HG02973 (cell line): ENCODE results near the gene ST3GAL4.

Experiments used
- ATAC-seq: cut with Tn5 transposase; IDR thresholded peaks from one replicate; pipeline ENCODE4 v1.9.1; 2021; ENCODE audit warnings: moderate library complexity; ENCODE audit not compliant: unreplicated experiment

The ST3GAL4 gene

DNA sequence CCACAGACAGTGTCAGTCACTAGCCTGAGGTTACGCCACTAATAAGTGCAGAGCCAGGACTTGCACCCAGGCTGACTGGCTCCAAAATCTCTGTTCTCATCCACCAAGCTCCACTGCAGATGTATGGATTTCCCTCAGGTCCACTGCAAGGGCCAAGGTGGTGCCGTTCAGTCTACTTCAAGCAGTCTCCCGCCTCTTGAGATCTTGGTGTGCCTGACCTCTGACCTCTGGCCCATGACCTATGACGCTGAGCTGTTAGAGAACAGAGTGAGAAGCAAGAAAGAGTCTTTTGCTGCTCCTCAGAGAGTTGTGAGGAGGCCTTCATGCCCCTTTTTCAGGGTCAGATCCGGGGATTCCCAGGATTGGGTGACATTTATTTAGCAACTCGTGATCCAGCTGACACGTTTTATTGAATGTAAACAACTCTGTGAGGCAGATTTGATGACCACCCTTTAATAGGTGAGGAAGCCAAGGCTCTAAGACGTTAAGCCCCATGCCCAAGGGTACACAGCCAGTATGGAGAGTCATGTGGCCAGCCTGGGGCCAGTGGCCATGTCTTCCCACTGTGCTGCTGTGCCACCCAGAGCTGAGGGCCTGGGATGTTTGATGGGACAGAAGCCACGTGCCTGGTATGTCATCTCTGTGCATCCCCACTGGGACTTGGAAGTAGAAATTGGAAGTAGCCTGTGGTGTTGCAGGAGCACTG, 26.4 kb upstream of the ST3GAL4 start:
- ATAC-seq: no peak

DNA sequence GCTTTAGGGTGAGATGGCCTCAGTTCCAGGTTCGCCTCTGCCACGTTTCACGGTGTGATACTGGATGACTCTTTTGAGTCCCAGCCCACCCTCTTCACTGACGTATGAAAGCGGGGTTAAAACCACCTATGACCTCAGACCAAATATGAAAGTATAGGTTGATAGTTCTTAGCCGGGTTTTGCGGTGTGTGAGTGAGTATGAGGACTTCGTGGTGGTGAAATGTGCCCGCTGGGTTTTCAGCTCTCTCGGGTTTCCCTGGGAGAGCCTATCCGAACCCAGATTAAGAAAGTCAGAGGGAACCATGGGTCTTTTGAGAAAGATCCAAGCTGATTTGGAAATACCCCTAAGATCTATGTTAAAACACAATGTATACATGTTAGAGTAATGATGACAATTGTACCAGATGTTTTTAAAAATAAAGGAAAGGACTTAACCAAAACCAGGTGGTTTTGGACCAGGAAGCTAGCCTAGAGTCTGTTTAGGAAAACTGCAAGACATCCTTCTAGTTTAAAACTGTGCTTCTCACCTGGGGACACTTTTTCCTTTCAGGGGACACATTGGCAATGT, 25.8 kb upstream of the ST3GAL4 start:
- ATAC-seq: no peak

DNA sequence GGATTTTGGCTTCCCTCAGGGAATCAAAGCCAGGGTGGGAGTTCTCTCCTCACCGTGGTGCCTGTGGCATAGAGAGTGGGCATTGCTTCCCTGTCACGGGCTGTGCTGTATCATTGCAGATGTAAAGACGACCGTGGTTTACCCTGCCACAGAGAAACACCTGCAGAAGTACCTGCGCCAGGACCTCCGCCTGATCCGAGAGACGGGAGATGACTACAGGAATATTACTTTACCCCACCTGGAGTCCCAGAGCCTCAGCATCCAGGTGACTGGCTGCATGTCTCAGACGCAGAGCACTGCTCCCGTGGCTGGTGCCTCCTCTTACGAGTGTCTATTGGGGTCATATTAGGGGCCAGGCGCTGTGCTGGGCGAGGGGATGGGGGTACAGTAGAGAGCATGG, 24.2 kb upstream of the ST3GAL4 start:
- no peak for ATAC-seq

DNA sequence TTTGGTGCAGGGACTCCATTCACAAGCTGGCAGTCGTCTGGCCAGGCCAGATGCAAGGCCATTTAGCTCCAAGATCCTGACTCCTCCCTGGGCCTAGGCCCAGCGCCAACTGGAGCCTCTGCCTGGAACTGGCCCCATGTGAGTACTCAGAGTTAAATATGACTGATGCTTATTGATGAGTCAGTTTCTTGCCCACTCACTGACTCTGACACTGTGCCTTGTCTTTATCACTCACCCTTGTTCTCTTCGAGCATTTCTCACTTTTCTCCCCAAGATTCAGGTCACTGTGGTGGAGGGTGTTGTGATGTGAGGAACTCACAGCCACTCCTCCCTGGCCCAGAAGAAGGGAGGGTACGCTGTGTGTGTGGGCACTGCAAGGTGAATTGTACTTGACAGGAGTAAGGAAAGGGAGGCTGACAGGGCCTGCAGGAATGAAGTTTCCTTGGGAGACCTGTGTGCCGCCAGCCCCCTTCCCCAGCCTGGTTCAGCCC, 23.2 kb upstream of the ST3GAL4 start:
- no peak for ATAC-seq

DNA sequence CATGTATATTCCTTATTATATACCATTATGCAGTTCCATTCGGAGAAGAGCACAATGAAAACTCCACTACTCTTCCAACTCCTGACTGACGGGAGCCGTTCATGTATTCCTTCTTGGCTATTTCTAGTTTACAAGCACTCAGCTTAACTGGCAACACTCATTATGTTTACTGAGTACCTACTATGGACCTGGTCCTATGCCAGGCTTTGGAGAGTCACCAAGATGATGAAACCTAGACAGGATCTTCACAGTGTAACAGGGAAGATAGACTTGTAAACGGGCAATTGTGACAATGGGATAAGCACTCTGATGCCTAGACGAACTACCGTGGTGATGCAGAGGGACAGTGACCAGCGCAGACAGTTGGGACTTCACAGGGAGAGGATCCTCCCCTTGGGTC, 22.3 kb upstream of the ST3GAL4 start:
- no peak for ATAC-seq

DNA sequence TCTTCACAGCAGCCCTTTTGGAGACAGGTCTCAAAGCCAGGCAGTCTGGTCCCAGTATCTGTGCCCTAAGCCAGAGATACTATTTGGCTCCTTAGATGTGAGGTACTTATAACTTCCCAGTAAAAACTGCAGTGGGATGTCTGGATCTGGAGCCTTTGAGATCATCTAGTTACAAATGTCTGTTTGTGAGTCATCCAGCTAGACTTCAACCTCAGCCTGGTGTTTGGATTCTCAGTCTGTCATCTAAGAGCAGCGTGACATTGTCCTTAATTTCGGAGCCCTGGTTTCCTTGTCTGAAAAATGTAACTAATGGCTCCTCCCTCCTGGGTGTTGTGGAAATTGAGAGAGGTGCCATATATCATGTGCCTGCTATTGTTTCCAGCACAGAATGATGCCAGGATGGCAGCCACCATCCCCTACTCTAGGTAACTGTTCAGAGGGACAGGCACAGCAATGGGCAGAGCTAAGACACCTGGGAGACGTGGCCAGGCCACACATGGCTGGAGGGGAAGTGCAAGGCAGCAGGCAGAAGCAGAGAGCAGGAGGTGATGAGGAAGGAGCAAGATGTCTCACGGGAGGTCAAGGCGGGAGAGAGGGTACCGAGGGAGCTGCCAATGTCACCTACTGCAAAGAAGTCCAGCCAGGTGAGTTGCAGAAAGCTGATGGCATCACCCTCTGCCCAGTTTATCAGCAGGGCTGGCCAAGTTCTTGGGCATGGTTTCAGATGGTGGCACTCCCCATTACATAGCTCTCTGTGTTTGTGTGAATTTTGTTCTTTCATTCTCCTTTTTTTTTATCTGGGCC, 20.6 kb upstream of the ST3GAL4 start:
- no peak for ATAC-seq

DNA sequence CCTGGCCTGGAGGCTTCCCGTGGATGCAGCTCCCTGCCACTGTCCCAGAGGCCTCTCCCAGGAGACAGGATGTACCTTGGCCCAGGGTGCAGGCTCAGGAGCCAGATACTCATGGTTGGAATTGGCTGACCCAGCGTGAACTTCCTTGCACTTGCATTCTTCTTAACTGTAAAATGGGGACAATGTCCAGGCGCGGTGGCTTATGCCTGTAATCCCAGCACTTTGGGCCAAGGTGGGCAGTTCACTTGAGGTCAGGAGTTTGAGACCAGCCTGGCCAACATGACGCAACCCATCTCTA, 20.1 kb upstream of the ST3GAL4 start:
- ATAC-seq: no peak

DNA sequence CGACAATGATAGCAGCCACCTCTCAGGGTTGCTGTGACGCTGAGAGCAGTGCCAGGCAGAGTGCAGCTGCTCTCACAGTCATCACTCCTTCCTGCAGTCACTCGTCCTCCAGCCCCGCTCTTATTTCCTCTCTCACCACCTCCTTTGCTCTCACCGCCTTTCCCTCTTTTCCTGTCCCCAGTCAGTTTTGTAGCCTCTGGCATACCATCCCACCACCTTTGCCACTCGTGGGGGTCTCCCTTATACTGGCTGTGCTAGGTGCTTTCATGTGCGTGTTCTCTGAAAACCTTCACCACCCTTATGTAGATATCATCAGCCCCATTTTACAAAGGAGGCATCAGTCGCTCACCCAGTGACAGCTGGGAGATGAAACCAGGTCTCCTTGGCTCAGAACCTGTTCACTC, 19.3 kb upstream of the ST3GAL4 start:
- ATAC-seq: no peak

DNA sequence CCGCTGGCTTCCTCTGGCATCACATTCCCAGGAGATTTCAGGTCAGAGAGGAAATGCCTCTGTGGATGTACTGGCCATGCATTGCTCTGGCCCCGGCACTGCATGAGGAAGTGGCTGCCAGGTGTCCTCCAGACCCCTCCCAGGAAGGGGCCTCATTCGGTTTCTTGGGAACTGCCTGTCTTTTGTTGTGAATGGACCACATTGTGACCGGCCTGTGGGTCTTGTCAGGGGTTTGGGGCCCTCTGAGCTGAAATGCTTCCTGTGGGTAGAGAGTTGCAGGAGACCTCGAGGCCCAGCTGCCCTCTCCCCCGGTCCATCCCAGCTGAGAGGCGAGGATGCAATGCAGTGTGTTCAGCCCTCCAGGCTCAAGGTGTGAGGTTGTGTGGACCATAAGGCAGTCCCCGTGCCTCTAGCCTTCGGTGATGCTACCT, 18.8 kb upstream of the ST3GAL4 start:
- ATAC-seq: no peak

DNA sequence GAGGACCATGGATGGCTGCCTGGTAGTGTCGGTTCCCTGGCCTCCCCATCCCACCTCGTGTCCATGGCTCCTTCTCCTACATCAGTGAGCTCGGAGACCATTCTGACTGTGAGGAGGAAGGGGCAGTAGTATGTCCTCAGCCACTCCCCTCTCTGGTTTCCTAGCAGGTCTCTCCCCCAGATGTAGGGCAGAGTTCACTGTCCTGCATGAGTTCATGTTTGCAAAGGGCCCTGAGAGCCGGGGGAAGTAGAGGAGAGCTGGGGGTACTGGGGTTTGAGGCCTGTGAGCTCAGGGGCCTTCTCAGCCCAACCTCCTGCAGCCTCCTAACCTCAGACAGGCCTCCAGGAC, 18.4 kb upstream of the ST3GAL4 start:
- no peak for ATAC-seq

DNA sequence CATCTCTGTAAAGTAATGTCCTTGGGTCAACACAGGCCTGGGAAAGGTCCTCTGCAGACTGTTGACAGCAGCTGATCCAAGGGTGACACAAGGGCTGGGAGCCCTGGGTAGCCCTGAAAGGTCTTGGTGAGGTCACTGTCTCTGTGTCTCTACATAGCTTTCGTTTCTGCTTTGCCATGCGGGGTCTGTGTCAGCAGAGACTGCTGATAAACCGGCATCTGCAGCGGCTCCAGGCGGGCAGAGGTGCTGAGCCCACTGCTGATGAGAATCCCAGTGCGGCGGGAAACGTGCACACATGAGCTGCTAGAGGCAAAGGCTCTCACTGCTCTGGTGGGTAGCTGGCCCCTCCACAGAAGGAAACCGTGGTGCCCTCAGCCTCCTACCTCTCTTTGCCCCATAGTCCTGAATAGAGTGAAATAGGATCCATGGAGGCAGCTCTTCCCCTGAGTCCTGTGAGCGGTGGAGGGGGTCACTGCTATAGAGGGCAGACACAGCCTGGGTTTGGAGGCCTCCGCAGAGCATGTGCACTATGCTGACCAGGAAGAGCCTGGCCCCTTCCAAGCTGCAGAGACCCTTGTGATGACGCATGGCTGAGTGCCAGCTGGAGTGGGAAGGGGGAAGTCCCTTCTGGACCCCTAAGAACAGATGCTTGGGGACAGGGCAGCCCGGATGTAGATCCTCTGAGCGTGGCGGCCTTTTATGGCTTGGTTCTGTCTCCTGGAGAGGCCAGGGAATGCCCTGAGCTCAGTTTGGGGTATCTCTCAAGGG, 17.8 kb upstream of the ST3GAL4 start:
- ATAC-seq: no peak

DNA sequence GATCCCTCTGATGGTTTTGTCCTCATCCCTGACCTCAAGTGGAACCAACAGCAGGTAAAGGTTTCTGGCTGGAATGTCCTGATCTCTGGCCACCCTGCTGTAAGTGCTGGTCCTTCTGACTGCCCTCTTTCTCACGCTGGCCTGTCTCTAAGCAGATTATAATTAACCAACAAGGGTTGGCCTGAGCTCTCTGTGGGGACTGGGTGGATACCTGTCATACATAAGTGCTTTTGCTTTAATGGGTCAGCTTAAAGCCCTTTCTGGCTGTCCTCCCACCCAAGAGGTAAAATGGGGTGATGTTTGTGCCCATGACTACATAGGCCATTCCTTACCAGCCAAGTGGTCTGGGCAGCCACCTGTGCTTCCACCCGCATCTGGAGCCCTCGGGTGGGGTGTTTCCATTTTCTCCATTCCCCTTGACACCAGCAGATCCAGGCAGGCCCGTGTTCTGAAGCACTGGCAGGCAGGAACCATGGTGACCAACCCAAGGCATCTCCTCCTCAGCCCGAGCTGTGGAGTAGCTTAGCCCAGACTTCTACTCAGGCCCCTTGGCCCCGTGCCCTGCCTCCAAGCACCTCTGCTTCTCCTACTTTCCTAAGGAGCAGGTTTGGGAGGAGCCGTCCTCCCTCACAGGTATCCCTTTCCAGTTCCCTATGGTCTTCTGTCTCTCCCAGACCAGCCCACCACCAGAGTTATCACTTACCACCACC, 17.0 kb upstream of the ST3GAL4 start:
- no peak for ATAC-seq

DNA sequence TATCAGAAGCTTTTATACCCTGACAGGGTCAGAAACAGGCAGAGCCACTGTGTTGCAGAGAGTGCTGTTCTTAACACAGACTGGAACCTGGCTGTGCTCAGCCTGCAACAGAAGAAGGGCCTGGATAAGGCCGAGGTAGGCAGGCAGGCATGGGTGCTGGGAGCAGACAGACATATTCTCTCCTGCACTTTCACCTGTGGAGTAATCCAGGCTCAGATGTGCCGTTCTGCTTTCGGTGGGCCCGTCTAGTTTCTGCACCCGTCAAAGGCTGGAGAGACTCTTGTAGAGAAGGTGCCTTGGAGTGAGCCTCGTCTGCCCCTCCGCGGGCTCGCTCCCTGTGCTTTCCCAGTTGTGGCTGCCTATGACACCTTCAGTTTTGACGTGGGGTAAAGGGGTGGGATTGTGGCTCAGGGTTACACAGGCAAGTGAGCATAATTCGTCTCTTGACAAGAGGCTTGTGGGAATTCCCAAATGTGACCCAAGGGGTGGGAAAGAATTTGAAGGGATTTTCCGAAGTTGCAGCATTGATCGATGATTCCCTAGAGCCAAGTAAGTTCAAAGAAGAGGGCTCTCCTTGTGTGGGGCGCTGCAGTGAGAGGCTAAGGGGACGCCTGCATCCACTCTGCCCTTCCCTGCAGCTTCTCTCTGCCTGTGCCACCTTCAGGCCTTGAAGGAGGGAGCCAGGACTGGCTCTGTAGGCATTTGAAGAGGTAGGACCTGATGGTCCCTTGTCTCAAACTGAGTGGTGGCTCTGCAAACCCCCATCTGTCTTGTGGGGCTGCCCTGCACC, 16.2 kb upstream of the ST3GAL4 start:
- ATAC-seq: no peak

DNA sequence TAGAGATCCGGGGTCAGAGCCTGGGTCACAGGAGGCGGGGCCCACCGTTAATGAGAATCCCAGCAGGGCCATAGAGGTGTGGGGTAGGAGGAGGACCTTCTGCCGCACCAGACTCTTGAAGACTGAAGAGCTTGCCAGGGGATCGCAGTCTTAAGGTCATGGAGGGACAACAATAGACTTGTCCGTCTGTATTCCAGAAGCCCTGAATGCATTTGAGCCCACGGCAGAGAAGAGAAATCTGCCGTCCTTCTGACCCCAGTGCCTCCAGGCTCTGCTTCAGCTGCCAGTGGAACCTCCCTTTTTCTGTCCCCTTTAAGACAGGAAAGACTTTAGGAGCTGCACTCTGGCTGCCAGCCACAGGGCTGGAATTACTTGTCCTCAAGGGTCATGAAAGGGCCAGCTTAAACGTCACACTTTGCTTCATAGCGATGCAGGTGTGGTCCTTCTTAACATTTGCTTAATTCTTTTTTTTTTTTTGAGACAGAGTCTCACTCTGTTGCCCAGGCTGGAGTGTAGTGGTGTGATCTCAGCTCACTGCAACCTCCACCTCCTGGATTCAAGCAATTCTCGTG, 15.5 kb upstream of the ST3GAL4 start:
- ATAC-seq: no peak

DNA sequence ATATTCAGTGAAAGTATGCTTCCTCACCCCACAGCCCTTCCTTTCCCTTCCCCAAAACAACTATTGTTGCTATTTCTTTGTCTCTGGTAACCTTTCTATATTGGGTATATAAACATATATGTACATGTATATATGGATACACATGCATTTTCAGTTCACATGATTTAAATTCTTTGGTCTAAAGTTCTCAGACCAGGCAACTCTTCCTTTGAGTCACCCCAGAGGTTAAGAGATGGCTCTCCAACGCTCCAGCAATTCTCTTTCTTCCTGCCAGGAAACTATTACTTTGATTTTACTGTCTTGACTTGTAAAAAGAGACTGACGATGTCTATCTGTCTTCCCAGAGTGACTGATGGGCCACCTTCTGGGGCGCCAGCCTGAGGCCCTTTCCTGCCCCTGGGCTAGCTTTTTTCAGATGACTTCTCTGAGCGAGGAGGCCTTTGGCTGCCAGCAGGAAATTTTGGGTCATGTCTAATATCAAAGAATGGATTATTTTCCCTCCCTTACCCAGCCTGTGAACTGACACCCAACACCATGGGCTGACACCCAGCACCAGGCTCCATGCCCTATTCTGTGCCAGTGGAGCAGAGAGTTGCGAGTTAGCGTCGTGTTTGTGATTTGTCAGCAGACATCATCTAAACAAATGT, 14.4 kb upstream of the ST3GAL4 start:
- no peak for ATAC-seq

DNA sequence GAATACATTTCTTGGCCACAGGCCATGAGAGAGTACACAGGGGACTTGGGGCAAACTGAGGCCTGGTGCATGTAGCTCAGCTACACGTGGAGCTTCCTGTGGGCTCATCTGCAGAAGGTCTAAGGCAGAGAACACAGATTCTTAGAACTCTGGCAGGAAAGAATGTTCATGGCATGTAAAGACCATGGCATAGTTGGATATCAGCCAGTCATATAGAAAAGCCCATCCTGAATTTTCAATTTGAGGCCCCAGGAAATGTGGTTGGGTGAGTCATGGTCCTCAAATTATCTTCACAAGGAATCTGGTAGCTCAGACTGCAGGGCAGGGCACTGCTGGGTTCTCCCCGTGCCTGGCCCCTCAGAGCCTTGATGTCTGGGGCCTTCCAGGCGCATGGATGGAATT, 13.7 kb upstream of the ST3GAL4 start:
- no peak for ATAC-seq

DNA sequence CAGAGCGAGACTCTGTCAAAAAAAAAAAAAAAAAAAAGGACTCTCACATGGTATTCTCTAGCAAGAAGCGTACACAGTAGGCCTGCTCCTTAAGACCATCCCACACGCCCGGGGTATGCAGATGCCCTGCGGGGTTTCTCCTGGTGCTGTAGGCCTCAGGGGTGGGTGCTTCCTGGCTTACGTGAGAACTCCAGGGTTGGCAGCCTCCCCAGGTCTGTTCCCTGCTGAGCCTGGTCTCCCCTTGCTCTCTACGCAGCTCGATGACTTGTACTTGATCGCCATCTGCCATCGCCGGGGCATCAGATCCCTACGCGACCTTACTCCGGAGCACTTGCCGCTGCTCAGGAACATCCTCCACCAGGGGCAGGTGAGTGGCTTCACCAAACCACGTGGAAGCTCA, 12.4 kb upstream of the ST3GAL4 start:
- ATAC-seq: no peak

DNA sequence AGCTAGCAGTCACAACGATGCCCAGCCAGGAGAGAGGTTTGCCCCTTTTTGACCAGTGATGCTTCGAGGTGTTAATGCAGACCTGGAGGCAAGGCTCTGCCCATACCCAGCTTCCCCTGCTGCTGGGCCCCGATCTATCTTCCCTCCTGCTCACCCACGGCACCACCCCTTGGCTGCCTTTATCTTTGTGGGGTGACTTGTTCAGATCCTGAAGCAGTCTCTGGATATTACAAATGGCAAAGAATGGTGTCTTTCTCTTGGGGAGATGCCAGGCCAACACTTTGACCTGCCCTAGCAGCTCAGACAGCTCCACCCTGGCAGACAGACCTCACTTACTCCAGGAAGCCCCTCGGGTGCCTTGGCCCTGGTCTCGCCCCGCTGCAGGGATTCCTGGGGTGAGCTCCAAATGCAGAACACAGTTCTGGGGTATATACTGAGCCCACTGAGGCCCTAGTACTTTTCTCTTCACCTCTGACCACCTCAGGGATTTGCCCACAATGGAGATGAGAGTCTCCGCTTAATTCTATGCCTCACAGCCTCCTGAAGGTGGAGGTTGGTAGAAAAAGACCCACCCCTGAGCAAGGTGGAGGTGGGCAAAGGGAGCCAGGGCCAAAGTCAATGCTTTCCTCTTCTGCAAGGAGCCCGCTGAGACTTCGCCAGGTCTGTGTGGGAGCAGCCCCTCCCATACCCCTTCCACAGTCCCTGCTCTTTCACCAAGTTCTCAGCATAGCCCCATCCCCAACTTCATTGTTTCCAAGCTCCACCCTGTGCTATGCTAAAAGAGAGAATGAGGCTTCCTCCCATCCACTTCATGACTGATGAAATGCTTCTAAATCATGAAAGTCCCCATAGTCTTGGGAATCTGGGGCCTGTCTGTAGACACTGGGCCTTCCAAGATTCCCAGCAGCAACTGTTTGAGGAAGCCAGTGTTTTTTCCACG, 11.1 kb upstream of the ST3GAL4 start:
- no peak for ATAC-seq
